GM23338 (cell line): ENCODE data around the gene SHOX. TPM values are rescaled to one million over a fixed set of nuclear protein-coding genes. Genes with fewer than 3 reads are reported as not detected.
A peak's percentile ranks its signal among the peaks of the same experiment; 100 is the strongest.

Experiments used
- ATAC-seq: fragments of 200-7000 bp; cut with Tn5 transposase; 3 replicates; pipeline ENCODE4 v1.9.1; 2020
- DNase-seq: peaks from one replicate; pipeline ENCODE4 v3.0.0-alpha.2; 2015; ENCODE audit warnings: low spot score
- H2AFZ ChIP-seq: fragments of 200-600 bp; sonication (generic); 2 replicates; pipeline ENCODE4 v1.8.0; 2016; ENCODE audit warnings: antibody characterized with exemption, mild to moderate bottlenecking, moderate library complexity
- H3F3A ChIP-seq: fragments of 200-600 bp; sonication (generic); replicated peaks from 2 replicates; pipeline ENCODE4 v1.8.0; 2017; ENCODE audit warnings: antibody characterized with exemption, mixed run types, low read depth
- H3K27ac ChIP-seq: fragments of 200-600 bp; sonication (generic); 2 replicates; pipeline ENCODE4 v1.6.1; 2016; ENCODE audit warnings: low read depth
- H3K27me3 ChIP-seq: fragments of 200-600 bp; sonication (generic); 2 replicates; pipeline ENCODE4 v1.8.0; 2016; ENCODE audit warnings: mild to moderate bottlenecking, mixed run types, moderate library complexity; ENCODE audit not compliant: insufficient read depth
- H3K36me3 ChIP-seq: fragments of 200-600 bp; sonication (generic); 2 replicates; pipeline ENCODE4 v1.8.0; 2016; ENCODE audit warnings: mild to moderate bottlenecking; ENCODE audit not compliant: insufficient read depth
- H3K4me1 ChIP-seq: fragments of 200-600 bp; sonication (generic); 2 replicates; pipeline ENCODE4 v1.8.0; 2016; ENCODE audit warnings: mild to moderate bottlenecking, moderate library complexity; ENCODE audit not compliant: insufficient read depth
- H3K4me2 ChIP-seq: fragments of 200-600 bp; sonication (generic); 2 replicates; pipeline ENCODE4 v1.7.1; 2017; ENCODE audit warnings: mixed run types
- H3K4me3 ChIP-seq: fragments of 200-600 bp; sonication (generic); 2 replicates; pipeline ENCODE4 v1.6.1; 2016; ENCODE audit warnings: mixed run types
- H3K79me2 ChIP-seq: fragments of 200-600 bp; sonication (generic); replicated peaks from 2 replicates; pipeline ENCODE4 v1.8.0; 2017; ENCODE audit warnings: mild to moderate bottlenecking; ENCODE audit not compliant: insufficient read depth
- H3K9me2 ChIP-seq: fragments of 200-600 bp; sonication (generic); 2 replicates; pipeline ENCODE4 v1.8.0; 2017; ENCODE audit not compliant: insufficient read depth
- H4K20me1 ChIP-seq: fragments of 200-600 bp; sonication (generic); replicated peaks from 2 replicates; pipeline ENCODE4 v1.8.0; 2017; ENCODE audit warnings: mild to moderate bottlenecking; ENCODE audit not compliant: insufficient read depth
- H3K27ac Mint-ChIP-seq: 2 replicates; pipeline ENCODE4 v1.8.0; 2020; ENCODE audit warnings: inconsistent platforms, mild to moderate bottlenecking, moderate library complexity, mixed read lengths
- H3K27me3 Mint-ChIP-seq: 3 replicates; pipeline ENCODE4 v1.8.0; 2022; ENCODE audit warnings: low read depth, mild to moderate bottlenecking, moderate library complexity, mixed read lengths, inconsistent platforms; ENCODE audit not compliant: insufficient read depth, poor library complexity
- H3K36me3 Mint-ChIP-seq: 3 replicates; pipeline ENCODE4 v1.8.0; 2021; ENCODE audit warnings: low read depth, mild to moderate bottlenecking, inconsistent platforms, moderate library complexity, mixed read lengths
- H3K4me1 Mint-ChIP-seq: 3 replicates; pipeline ENCODE4 v1.8.0; 2020; ENCODE audit warnings: mild to moderate bottlenecking, inconsistent platforms, mixed read lengths
- H3K4me3 Mint-ChIP-seq: 3 replicates; pipeline ENCODE4 v1.8.0; 2021; ENCODE audit warnings: moderate library complexity, mild to moderate bottlenecking, inconsistent platforms, mixed read lengths
- H3K9me3 Mint-ChIP-seq: 3 replicates; pipeline ENCODE4 v1.8.0; 2020; ENCODE audit warnings: moderate library complexity, mild to moderate bottlenecking, inconsistent platforms, mixed read lengths
- CTCF ChIP-seq, 2 experiments: fragments of 200-600 bp in 1 of 2; sonication (generic) in 1 of 2; conservative IDR thresholded peaks; 2 replicates each; pipeline versions ENCODE4 v1.5.1 to v1.6.1; 2016 to 2017; ENCODE audit warnings: antibody characterized with exemption in 2 of 2, low read depth in 2 of 2, mild to moderate bottlenecking in 2 of 2, moderate library complexity in 1 of 2
- EZH2 ChIP-seq: fragments of 200-600 bp; sonication (generic); IDR thresholded peaks from one replicate; pipeline ENCODE4 v1.8.0; 2017; ENCODE audit warnings: antibody characterized with exemption, mild to moderate bottlenecking, low read depth; ENCODE audit not compliant: unreplicated experiment
- EZH2phosphoT487 ChIP-seq: fragments of 200-600 bp; sonication (generic); IDR thresholded peaks from one replicate; pipeline ENCODE4 v1.8.1; 2018; ENCODE audit warnings: antibody characterized with exemption; ENCODE audit not compliant: unreplicated experiment
- NANOG ChIP-seq: IDR thresholded peaks from 2 replicates; pipeline ENCODE4 v1.6.1; 2016; ENCODE audit warnings: antibody characterized with exemption, borderline replicate concordance
- polyA plus RNA-seq: library from polyadenylated mRNA; unstranded; fragments of >200 nt; fragmentation: Nextera tagmentation; extraction: Ambion mirVana; gene quantifications from 2 replicates; pipeline ENCODE4 v1.2.1, GENCODE V29; 2016
- total RNA-seq: library from RNA; depleted of rRNA; stranded (reverse); fragments of >200 nt; shearing (Covaris generic); gene quantifications from 2 replicates; pipeline ENCODE4 v1.2.3, GENCODE V29; 2014

The SHOX gene
- total and polyA plus RNA-seq, 2 experiments from 2014 or later, result not detected

- no peak overlapping the region for H3K27ac ChIP-seq
- no peaks in the 10 kb centered on the region for H3K9me2 ChIP-seq
- H2AFZ ChIP-seq, result no peak overlapping the region
- H3K4me2 ChIP-seq, result peak overlapping the region; percentile 73
- Mint-ChIP-seq H3K27me3 (peaks cover 63% of the 10 kb centered on the region), H3K36me3 (peaks cover 33% of the 10 kb centered on the region), H3K9me3 (peaks cover 80% of the 10 kb centered on the region), H3K27ac (no peak overlapping the region), H3K4me1 (peaks cover 2% of the 10 kb centered on the region; the same call in 1 of the 3 replicates), H3K4me3 (no peak overlapping the region)
- H3K4me1 ChIP-seq, result peaks cover 36% of the 10 kb centered on the region
- H3K36me3 ChIP-seq, result no peaks in the 10 kb centered on the region
- TF ChIP-seq NANOG, result no peak
- peak; percentile 73 for TF ChIP-seq EZH2
- peak overlapping the region; percentile 46 for H3K4me3 ChIP-seq
- DNase-seq (peak; percentile 66), ATAC-seq (peak; percentile 13)
- no peaks in the 10 kb centered on the region for H3K79me2 ChIP-seq
- H3K27me3 ChIP-seq, result peaks cover 98% of the 10 kb centered on the region
- peaks cover 24% of the 10 kb centered on the region for H3F3A ChIP-seq
- H4K20me1 ChIP-seq, result peaks cover 15% of the 10 kb centered on the region; the same call in 1 of the 2 replicates
These were observed 1.9 kb downstream of the SHOX start for GRCh38 chrX:632366-633042.

- Histone ChIP-seq H3K36me3 (no peaks in the 10 kb centered on the region), H3K4me2 (peak overlapping the region; percentile 73), H3K4me1 (peaks cover 42% of the 10 kb centered on the region), H3K4me3 (peak overlapping the region; percentile 46; the same call in 1 of the 2 replicates), H3K79me2 (no peaks in the 10 kb centered on the region), H2AFZ (no peak overlapping the region), H3K27me3 (peaks cover 98% of the 10 kb centered on the region), H3K9me2 (no peaks in the 10 kb centered on the region), H3F3A (peaks cover 27% of the 10 kb centered on the region), H4K20me1 (peaks cover 21% of the 10 kb centered on the region; the same call in 1 of the 2 replicates), H3K27ac (no peak overlapping the region)
- ATAC-seq (no peak), DNase-seq (no peak)
- H3K27me3 Mint-ChIP-seq, result peaks cover 63% of the 10 kb centered on the region
- no peak overlapping the region for H3K4me3 Mint-ChIP-seq
- peaks cover 36% of the 10 kb centered on the region for H3K36me3 Mint-ChIP-seq
- H3K9me3 Mint-ChIP-seq, result peaks cover 81% of the 10 kb centered on the region
- no peak overlapping the region for H3K27ac Mint-ChIP-seq
- TF ChIP-seq EZH2 (peak; percentile 97), CTCF (conservative IDR thresholded peaks at IDR 0.05; ENCODE audit: low read depth in 2 of 2) (no peak), EZH2phosphoT487 (peak; percentile 64)
- peaks cover 4% of the 10 kb centered on the region; the same call in 2 of the 3 replicates for H3K4me1 Mint-ChIP-seq
These were observed 2.7 kb downstream of the SHOX start for GRCh38 chrX:633043-633984.
